ENCODE data around the gene H2BK1.

DNA sequence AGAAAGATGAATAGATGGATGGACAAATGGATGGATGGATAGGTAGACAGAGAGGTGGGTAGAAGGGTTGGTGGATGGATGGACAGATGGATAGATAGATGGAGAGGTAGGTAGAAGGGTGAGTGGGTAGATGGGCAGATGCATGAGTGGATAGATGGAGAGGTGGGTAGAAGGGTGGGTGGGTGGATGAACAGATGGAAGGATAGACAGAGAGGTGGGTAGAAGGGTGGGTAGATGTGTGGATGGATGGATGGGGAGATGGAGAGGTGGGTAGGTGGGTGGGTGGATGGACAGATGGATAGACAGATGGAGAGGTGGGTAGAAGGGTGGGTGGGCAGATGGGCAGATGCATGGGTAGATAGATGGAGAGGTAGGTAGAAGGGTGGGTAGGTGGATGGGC, 12.4 kb downstream of the H2BK1 start:
- no peak for TF ChIP-seq NFIC (IDR thresholded peaks at IDR 0.05)
- TF ChIP-seq EGR1 (IDR thresholded peaks at IDR 0.05), result no peak
- TF ChIP-seq RAD21 (IDR thresholded peaks at IDR 0.05; ENCODE audit: low read depth), result no peak
- TF ChIP-seq CREB1 (IDR thresholded peaks at IDR 0.05; ENCODE audit: low read depth), result no peak
- no peak for TF ChIP-seq TAF1 (IDR thresholded peaks at IDR 0.05; ENCODE audit: low read depth)
- no peak for TF ChIP-seq CEBPB (IDR thresholded peaks at IDR 0.05)
- TF ChIP-seq, protein P1, sequence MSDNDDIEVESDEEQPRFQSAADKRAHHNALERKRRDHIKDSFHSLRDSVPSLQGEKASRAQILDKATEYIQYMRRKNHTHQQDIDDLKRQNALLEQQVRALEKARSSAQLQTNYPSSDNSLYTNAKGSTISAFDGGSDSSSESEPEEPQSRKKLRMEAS (IDR thresholded peaks at IDR 0.05), result no peak
- no peak for TF ChIP-seq EP300 (IDR thresholded peaks at IDR 0.05; ENCODE audit: borderline replicate concordance)
- no peak for TF ChIP-seq YY1 (IDR thresholded peaks at IDR 0.05; ENCODE audit: low read depth)
- no peak for TF ChIP-seq USF1 (IDR thresholded peaks at IDR 0.05)

All from Ishikawa (cell line).